ENCODE measurements around the gene PCGF1. TPM values are rescaled to one million over a fixed set of nuclear protein-coding genes. Genes with fewer than 3 reads are reported as not detected.

The PCGF1 gene
- total and polyA plus RNA-seq, 9 of the 15 experiments (the other 6 are each of a cell fraction or from before 2014, with no cell fraction given), result 20.3 to 45.7 (median 29.3) TPM

DNA sequence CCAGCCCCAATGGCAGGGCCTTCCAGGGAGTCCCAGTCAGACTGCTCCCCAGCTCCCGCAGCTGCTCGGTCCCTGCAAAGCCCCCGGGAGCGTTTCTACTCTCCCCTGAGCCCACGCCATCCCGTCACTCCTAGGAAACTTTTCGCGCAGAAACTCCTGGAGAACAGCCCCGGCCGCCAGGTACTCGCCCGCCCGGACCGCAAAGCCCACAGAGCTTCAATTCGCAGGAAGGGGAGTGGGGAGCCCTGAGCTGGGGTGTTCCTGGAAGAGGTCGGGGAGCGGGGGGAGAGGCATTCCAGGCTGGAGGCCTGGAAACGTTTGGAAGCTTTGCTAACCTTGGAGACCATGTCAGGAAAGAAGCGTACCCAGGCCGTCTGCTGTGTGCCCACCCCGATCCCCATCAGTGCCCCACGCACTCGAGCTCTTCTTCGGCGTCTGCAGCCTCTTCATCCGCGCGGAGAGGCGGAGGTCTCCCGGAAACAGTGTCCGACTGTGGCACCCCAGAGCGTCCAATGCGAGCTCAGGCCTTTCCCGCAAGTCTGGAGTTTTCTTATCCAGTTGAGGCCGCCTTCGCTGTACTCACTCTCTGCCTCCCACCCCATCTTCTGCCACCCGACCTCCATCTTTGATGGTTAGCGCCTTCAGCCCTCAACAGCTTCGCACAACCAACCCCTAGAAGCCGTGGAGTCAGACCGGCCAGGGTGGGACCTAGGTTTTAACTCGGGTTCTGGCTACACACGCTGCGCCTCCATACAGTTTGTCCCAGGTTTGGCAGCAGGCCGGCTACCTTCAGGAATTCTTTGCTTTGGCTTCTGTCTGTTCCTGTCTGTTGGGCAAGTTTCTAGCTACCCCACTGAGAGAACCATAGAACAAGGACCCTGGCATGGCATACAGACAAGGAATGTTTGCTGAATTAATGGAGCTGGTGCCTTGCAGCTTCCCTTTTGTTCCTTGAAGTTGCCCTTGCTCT lies 3.7 kb downstream of the PCGF1 start (continued):
- TF ChIP-seq RBFOX2 (IDR thresholded peaks at IDR 0.05; ENCODE audit: low read depth, low read length), result no peak
- TF ChIP-seq PPARD (CRISPR knock-in tag; IDR thresholded peaks at IDR 0.05), result no peak
- TF ChIP-seq CREB1 (IDR thresholded peaks at IDR 0.05), result no peak
- TF ChIP-seq CREB1 (CRISPR knock-in tag; IDR thresholded peaks at IDR 0.05), result peak; percentile 9; the same call in 1 of the 2 replicates
- no peak for TF ChIP-seq ZNF778 (CRISPR knock-in tag; IDR thresholded peaks at IDR 0.05)
- TF ChIP-seq PCBP1 (IDR thresholded peaks at IDR 0.05; ENCODE audit: low read depth, low read length, poor library complexity, severe bottlenecking), result peak; percentile 63
- TF ChIP-seq, protein P1, sequence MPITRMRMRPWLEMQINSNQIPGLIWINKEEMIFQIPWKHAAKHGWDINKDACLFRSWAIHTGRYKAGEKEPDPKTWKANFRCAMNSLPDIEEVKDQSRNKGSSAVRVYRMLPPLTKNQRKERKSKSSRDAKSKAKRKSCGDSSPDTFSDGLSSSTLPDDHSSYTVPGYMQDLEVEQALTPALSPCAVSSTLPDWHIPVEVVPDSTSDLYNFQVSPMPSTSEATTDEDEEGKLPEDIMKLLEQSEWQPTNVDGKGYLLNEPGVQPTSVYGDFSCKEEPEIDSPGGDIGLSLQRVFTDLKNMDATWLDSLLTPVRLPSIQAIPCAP (CRISPR knock-in tag; IDR thresholded peaks at IDR 0.05; ENCODE audit: borderline replicate concordance), result no peak
- TF ChIP-seq YY1 (IDR thresholded peaks at IDR 0.05; ENCODE audit: borderline replicate concordance in 1 of 3, control insufficient read depth in 1 of 3, extremely low read depth in 1 of 3, insufficient read depth in 3 of 3, insufficient read length in 1 of 3, insufficient replicate concordance in 2 of 3, low read depth in 1 of 3, low read length in 2 of 3), result peak in 2 of 3 experiments; percentile 24 to 78
- TF ChIP-seq, protein P2, sequence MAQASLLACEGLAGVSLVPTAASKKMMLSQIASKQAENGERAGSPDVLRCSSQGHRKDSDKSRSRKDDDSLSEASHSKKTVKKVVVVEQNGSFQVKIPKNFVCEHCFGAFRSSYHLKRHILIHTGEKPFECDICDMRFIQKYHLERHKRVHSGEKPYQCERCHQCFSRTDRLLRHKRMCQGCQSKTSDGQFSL (CRISPR knock-in tag; IDR thresholded peaks at IDR 0.05), result 0 out of 2 replicates have a peak, but pooled peaks have one; percentile 22
- TF ChIP-seq, protein P2 (tag; IDR thresholded peaks at IDR 0.05), result no peak
- TF ChIP-seq RBBP5 (IDR thresholded peaks at IDR 0.05; ENCODE audit: borderline replicate concordance, insufficient read depth, low read length, poor library complexity, severe bottlenecking), result peak; percentile 69
- no peak for TF ChIP-seq HNRNPL (IDR thresholded peaks at IDR 0.05; ENCODE audit: low read depth, low read length)
- TF ChIP-seq SIN3A (IDR thresholded peaks at IDR 0.05; ENCODE audit: borderline replicate concordance in 2 of 2, control insufficient read depth in 1 of 2, low read depth in 2 of 2, low read length in 2 of 2), result peak in 1 of 2 experiments; percentile 19; a peak in 1 of 4 replicates
- peak; percentile 3; the same call in 1 of the 2 replicates for TF ChIP-seq GABPA (tag; conservative IDR thresholded peaks at IDR 0.05; ENCODE audit: low read depth)
- TF ChIP-seq, protein P3, sequence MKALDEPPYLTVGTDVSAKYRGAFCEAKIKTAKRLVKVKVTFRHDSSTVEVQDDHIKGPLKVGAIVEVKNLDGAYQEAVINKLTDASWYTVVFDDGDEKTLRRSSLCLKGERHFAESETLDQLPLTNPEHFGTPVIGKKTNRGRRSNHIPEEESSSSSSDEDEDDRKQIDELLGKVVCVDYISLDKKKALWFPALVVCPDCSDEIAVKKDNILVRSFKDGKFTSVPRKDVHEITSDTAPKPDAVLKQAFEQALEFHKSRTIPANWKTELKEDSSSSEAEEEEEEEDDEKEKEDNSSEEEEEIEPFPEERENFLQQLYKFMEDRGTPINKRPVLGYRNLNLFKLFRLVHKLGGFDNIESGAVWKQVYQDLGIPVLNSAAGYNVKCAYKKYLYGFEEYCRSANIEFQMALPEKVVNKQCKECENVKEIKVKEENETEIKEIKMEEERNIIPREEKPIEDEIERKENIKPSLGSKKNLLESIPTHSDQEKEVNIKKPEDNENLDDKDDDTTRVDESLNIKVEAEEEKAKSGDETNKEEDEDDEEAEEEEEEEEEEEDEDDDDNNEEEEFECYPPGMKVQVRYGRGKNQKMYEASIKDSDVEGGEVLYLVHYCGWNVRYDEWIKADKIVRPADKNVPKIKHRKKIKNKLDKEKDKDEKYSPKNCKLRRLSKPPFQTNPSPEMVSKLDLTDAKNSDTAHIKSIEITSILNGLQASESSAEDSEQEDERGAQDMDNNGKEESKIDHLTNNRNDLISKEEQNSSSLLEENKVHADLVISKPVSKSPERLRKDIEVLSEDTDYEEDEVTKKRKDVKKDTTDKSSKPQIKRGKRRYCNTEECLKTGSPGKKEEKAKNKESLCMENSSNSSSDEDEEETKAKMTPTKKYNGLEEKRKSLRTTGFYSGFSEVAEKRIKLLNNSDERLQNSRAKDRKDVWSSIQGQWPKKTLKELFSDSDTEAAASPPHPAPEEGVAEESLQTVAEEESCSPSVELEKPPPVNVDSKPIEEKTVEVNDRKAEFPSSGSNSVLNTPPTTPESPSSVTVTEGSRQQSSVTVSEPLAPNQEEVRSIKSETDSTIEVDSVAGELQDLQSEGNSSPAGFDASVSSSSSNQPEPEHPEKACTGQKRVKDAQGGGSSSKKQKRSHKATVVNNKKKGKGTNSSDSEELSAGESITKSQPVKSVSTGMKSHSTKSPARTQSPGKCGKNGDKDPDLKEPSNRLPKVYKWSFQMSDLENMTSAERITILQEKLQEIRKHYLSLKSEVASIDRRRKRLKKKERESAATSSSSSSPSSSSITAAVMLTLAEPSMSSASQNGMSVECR (CRISPR knock-in tag; IDR thresholded peaks at IDR 0.05), result no peak
- TF ChIP-seq, protein P4, sequence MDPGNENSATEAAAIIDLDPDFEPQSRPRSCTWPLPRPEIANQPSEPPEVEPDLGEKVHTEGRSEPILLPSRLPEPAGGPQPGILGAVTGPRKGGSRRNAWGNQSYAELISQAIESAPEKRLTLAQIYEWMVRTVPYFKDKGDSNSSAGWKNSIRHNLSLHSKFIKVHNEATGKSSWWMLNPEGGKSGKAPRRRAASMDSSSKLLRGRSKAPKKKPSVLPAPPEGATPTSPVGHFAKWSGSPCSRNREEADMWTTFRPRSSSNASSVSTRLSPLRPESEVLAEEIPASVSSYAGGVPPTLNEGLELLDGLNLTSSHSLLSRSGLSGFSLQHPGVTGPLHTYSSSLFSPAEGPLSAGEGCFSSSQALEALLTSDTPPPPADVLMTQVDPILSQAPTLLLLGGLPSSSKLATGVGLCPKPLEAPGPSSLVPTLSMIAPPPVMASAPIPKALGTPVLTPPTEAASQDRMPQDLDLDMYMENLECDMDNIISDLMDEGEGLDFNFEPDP (CRISPR knock-in tag; IDR thresholded peaks at IDR 0.05), result 0 out of 2 replicates have a peak, but pooled peaks have one; percentile 5

Measured in K562 (cell line).